Nephron progenitor cell (in vitro differentiated cells): ENCODE results near the gene PYGO2.
"Not testable (repeated sequence)": the region's sequence is repeated elsewhere in the genome, so short reads cannot be mapped to it uniquely, and the experiment has no call there.

Source experiments
- DNase-seq: peaks from one replicate; pipeline ENCODE4 v3.0.0; 2021
- H3K27ac Mint-ChIP-seq: 2 replicates; pipeline ENCODE4 v1.8.0; 2021; ENCODE audit warnings: mild to moderate bottlenecking, moderate library complexity, mixed read lengths
- H3K27me3 Mint-ChIP-seq: 2 replicates; pipeline ENCODE4 v1.8.0; 2021; ENCODE audit warnings: mild to moderate bottlenecking, low read depth, mixed read lengths; ENCODE audit not compliant: poor library complexity
- H3K36me3 Mint-ChIP-seq: 2 replicates; pipeline ENCODE4 v1.8.0; 2021; ENCODE audit warnings: low read depth, mixed read lengths
- H3K4me1 Mint-ChIP-seq: 2 replicates; pipeline ENCODE4 v1.8.0; 2021; ENCODE audit warnings: mixed read lengths
- H3K4me3 Mint-ChIP-seq: 2 replicates; pipeline ENCODE4 v1.8.0; 2021; ENCODE audit warnings: mild to moderate bottlenecking, moderate library complexity, mixed read lengths
- H3K9me3 Mint-ChIP-seq: 2 replicates; pipeline ENCODE4 v1.8.0; 2021; ENCODE audit warnings: mild to moderate bottlenecking, moderate library complexity, mixed read lengths
- CTCF ChIP-seq: fragments of 200-600 bp; sonication (generic); IDR thresholded peaks from 2 replicates; pipeline ENCODE4 v1.5.0; 2021; ENCODE audit warnings: antibody characterized with exemption

Gene PYGO2

GRCh38 chr1:154908937-154909336 is 52.6 kb downstream of the PYGO2 start:
- Mint-ChIP-seq H3K4me1 (no peaks in the 10 kb centered on the region), H3K36me3 (peaks cover 5% of the 10 kb centered on the region), H3K9me3 (peaks cover 25% of the 10 kb centered on the region), H3K27ac (no peak overlapping the region), H3K4me3 (no peak overlapping the region), H3K27me3 (peaks cover 13% of the 10 kb centered on the region)
- TF ChIP-seq CTCF = no peak
- DNase-seq = no peak

GRCh38 chr1:154908129-154908528 is 53.5 kb downstream of the PYGO2 start:
- not testable (repeated sequence) for H3K4me1 Mint-ChIP-seq, H3K27ac Mint-ChIP-seq, DNase-seq, H3K4me3 Mint-ChIP-seq, H3K27me3 Mint-ChIP-seq, H3K36me3 Mint-ChIP-seq
- H3K9me3 Mint-ChIP-seq = peaks cover 25% of the 10 kb centered on the region
